Immature natural killer cell (primary cell): ENCODE measurements around the gene PPCDC. TPM values are rescaled to one million over a fixed set of nuclear protein-coding genes. Genes with fewer than 3 reads are reported as not detected.

Experiments
- DNase-seq, 3 donors: peaks; one replicate each; pipeline ENCODE4 v3.0.0; 2022; ENCODE audit warnings: mixed read lengths in 1 of 3
- H3K27ac Mint-ChIP-seq, 6 donors: one replicate each; pipeline ENCODE4 v1.8.0; 2020; ENCODE audit warnings: mixed read lengths in 6 of 6, mild to moderate bottlenecking in 5 of 6, inconsistent platforms in 4 of 6, moderate library complexity in 3 of 6
- H3K27me3 Mint-ChIP-seq, 3 donors: one replicate each; pipeline ENCODE4 v1.8.0; 2020 to 2021; ENCODE audit warnings: low read depth in 3 of 3, mild to moderate bottlenecking in 3 of 3, mixed read lengths in 3 of 3, moderate library complexity in 3 of 3, inconsistent platforms in 1 of 3
- H3K36me3 Mint-ChIP-seq, 3 donors: one replicate each; pipeline ENCODE4 v1.8.0; 2020; ENCODE audit warnings: mixed read lengths in 3 of 3, inconsistent platforms in 2 of 3, mild to moderate bottlenecking in 2 of 3
- H3K4me1 Mint-ChIP-seq, 2 donors: one replicate each; pipeline ENCODE4 v1.8.0; 2020; ENCODE audit warnings: inconsistent platforms in 2 of 2, mild to moderate bottlenecking in 2 of 2, mixed read lengths in 2 of 2, moderate library complexity in 1 of 2
- H3K4me3 Mint-ChIP-seq, 5 donors: one replicate each; pipeline ENCODE4 v1.8.0; 2020; ENCODE audit warnings: mild to moderate bottlenecking in 5 of 5, mixed read lengths in 5 of 5, inconsistent platforms in 3 of 5, moderate library complexity in 3 of 5
- H3K9me3 Mint-ChIP-seq, 6 donors: one replicate each; pipeline ENCODE4 v1.8.0; 2020; ENCODE audit warnings: mild to moderate bottlenecking in 6 of 6, mixed read lengths in 6 of 6, inconsistent platforms in 4 of 6, moderate library complexity in 3 of 6
- polyA plus RNA-seq, 3 donors: library from polyadenylated mRNA; unstranded; fragments of 300-500 nt; fragmentation: Illumina TruSeq; gene quantifications; one replicate each; pipeline ENCODE4 v1.2.3, GENCODE V29; 2021

Gene PPCDC
- polyA plus RNA-seq, 3 donors from 2014 or later: 20.8 to 23.9 (median 23.1) TPM

- no peak for DNase-seq
- H3K27ac Mint-ChIP-seq: peak overlapping the region in 5 of 6 donors; percentile 25 to 44 (median 37)
- no peaks in the 10 kb centered on the region for H3K9me3 Mint-ChIP-seq
- no peaks in the 10 kb centered on the region for H3K36me3 Mint-ChIP-seq
- H3K4me3 Mint-ChIP-seq: no peak overlapping the region
- peaks cover 0 to 2% (median 0%) of the 10 kb centered on the region in 3 donors for H3K27me3 Mint-ChIP-seq
- peaks cover 18 to 23% of the 10 kb centered on the region in 2 donors for H3K4me1 Mint-ChIP-seq
Observed at GRCh38 chr15:75056036-75056435, 32.6 kb downstream of the PPCDC start.

- Mint-ChIP-seq H3K9me3 (no peaks in the 10 kb centered on the region), H3K4me1 (peaks cover 26 to 30% of the 10 kb centered on the region in 2 donors), H3K36me3 (no peaks in the 10 kb centered on the region), H3K4me3 (no peak overlapping the region), H3K27ac (peak overlapping the region in 2 of 6 donors; percentile 12 to 43), H3K27me3 (peaks cover 0 to 3% (median 2%) of the 10 kb centered on the region in 3 donors)
- no peak for DNase-seq
Observed at GRCh38 chr15:75058127-75058905, 34.9 kb downstream of the PPCDC start.

GRCh38 chr15:75059607-75060006 is 36.2 kb downstream of the PPCDC start:
- H3K27ac Mint-ChIP-seq: no peak overlapping the region
- H3K9me3 Mint-ChIP-seq: no peaks in the 10 kb centered on the region
- peaks cover 2 to 3% (median 3%) of the 10 kb centered on the region in 3 donors for H3K27me3 Mint-ChIP-seq
- DNase-seq: no peak
- H3K36me3 Mint-ChIP-seq: no peaks in the 10 kb centered on the region
- no peak overlapping the region for H3K4me3 Mint-ChIP-seq
- peaks cover 26 to 30% of the 10 kb centered on the region in 2 donors for H3K4me1 Mint-ChIP-seq

- DNase-seq: peak; percentile 33 to 37 (median 36)
Observed at GRCh38 chr15:75061272-75061671, 37.9 kb downstream of the PPCDC start.

GRCh38 chr15:75062706-75063105 is 39.3 kb downstream of the PPCDC start:
- peaks cover 46 to 51% of the 10 kb centered on the region in 2 donors for H3K4me1 Mint-ChIP-seq
- no peaks in the 10 kb centered on the region for H3K36me3 Mint-ChIP-seq
- no peaks in the 10 kb centered on the region for H3K9me3 Mint-ChIP-seq
- H3K27me3 Mint-ChIP-seq: peaks cover 2 to 4% (median 3%) of the 10 kb centered on the region in 3 donors
- no peak overlapping the region for H3K4me3 Mint-ChIP-seq
- DNase-seq: no peak
- H3K27ac Mint-ChIP-seq: no peak overlapping the region

More at GRCh38 chr15:75061272-75061671, 37.9 kb downstream of the PPCDC start:
- Mint-ChIP-seq H3K27me3 (peaks cover 2 to 4% (median 3%) of the 10 kb centered on the region in 3 donors), H3K9me3 (no peaks in the 10 kb centered on the region), H3K27ac (peak overlapping the region in 5 of 6 donors; percentile 26 to 76 (median 58)), H3K4me1 (peaks cover 34 to 40% of the 10 kb centered on the region in 2 donors), H3K36me3 (no peaks in the 10 kb centered on the region), H3K4me3 (peak overlapping the region in 4 of 5 donors; percentile 3 to 48 (median 28))

- Mint-ChIP-seq H3K4me3 (no peak overlapping the region), H3K36me3 (no peaks in the 10 kb centered on the region), H3K27ac (no peak overlapping the region), H3K4me1 (peaks cover 47 to 49% of the 10 kb centered on the region in 2 donors), H3K27me3 (peaks cover 2 to 4% (median 3%) of the 10 kb centered on the region in 3 donors), H3K9me3 (no peaks in the 10 kb centered on the region)
- no peak for DNase-seq
Observed at GRCh38 chr15:75063338-75063737, 39.9 kb downstream of the PPCDC start.

- no peak overlapping the region for H3K4me3 Mint-ChIP-seq
- peaks cover 44 to 53% of the 10 kb centered on the region in 2 donors for H3K4me1 Mint-ChIP-seq
- no peak for DNase-seq
- peaks cover 2 to 4% (median 4%) of the 10 kb centered on the region in 3 donors for H3K27me3 Mint-ChIP-seq
- peak overlapping the region in 1 of 6 donors; percentile 11 for H3K27ac Mint-ChIP-seq
- no peaks in the 10 kb centered on the region for H3K9me3 Mint-ChIP-seq
- no peaks in the 10 kb centered on the region for H3K36me3 Mint-ChIP-seq
Observed at GRCh38 chr15:75063889-75064288, 40.5 kb downstream of the PPCDC start.

GRCh38 chr15:75064846-75065245 is 41.5 kb downstream of the PPCDC start:
- peaks cover 51 to 57% of the 10 kb centered on the region in 2 donors for H3K4me1 Mint-ChIP-seq
- peaks cover 0 to 4% (median 4%) of the 10 kb centered on the region in 3 donors for H3K27me3 Mint-ChIP-seq
- DNase-seq: no peak
- H3K27ac Mint-ChIP-seq: no peak overlapping the region
- no peak overlapping the region for H3K4me3 Mint-ChIP-seq
- no peaks in the 10 kb centered on the region for H3K36me3 Mint-ChIP-seq
- H3K9me3 Mint-ChIP-seq: no peaks in the 10 kb centered on the region

- H3K27ac Mint-ChIP-seq: peak overlapping the region in 5 of 6 donors; percentile 5 to 58 (median 23)
- H3K4me1 Mint-ChIP-seq: peaks cover 53 to 57% of the 10 kb centered on the region in 2 donors
- H3K27me3 Mint-ChIP-seq: peaks cover 0 to 4% (median 4%) of the 10 kb centered on the region in 3 donors
- no peak for DNase-seq
- H3K9me3 Mint-ChIP-seq: no peaks in the 10 kb centered on the region
- H3K36me3 Mint-ChIP-seq: no peaks in the 10 kb centered on the region
- peak overlapping the region in 2 of 5 donors; percentile 16 to 38 for H3K4me3 Mint-ChIP-seq
Observed at GRCh38 chr15:75065467-75065850, 42.1 kb downstream of the PPCDC start.

GRCh38 chr15:75065851-75066509 is 42.6 kb downstream of the PPCDC start:
- peak overlapping the region in 4 of 6 donors; percentile 5 to 85 (median 58) for H3K27ac Mint-ChIP-seq
- no peaks in the 10 kb centered on the region for H3K36me3 Mint-ChIP-seq
- H3K9me3 Mint-ChIP-seq: no peaks in the 10 kb centered on the region
- no peak for DNase-seq
- peak overlapping the region in 3 of 5 donors; percentile 36 to 76 (median 70) for H3K4me3 Mint-ChIP-seq
- H3K27me3 Mint-ChIP-seq: peaks cover 0 to 4% (median 4%) of the 10 kb centered on the region in 3 donors
- H3K4me1 Mint-ChIP-seq: peaks cover 49 to 54% of the 10 kb centered on the region in 2 donors

- peak; percentile 49 to 62 (median 50) for DNase-seq
- Mint-ChIP-seq H3K9me3 (no peaks in the 10 kb centered on the region), H3K27ac (peak overlapping the region; percentile 4 to 89 (median 72)), H3K4me3 (peak overlapping the region; percentile 59 to 76 (median 65)), H3K27me3 (peaks cover 0 to 4% (median 3%) of the 10 kb centered on the region in 3 donors), H3K36me3 (peaks cover 0 to 8% (median 4%) of the 10 kb centered on the region in 3 donors), H3K4me1 (peaks cover 41 to 45% of the 10 kb centered on the region in 2 donors)
Observed at GRCh38 chr15:75067123-75067830, 43.9 kb downstream of the PPCDC start.

GRCh38 chr15:75068748-75069147 is 45.4 kb downstream of the PPCDC start:
- H3K27ac Mint-ChIP-seq: peak overlapping the region in 2 of 6 donors; percentile 9 to 67
- peaks cover 2 to 5% (median 4%) of the 10 kb centered on the region in 3 donors for H3K27me3 Mint-ChIP-seq
- no peak overlapping the region for H3K4me3 Mint-ChIP-seq
- peaks cover 0 to 8% (median 4%) of the 10 kb centered on the region in 3 donors for H3K36me3 Mint-ChIP-seq
- H3K4me1 Mint-ChIP-seq: peaks cover 41 to 45% of the 10 kb centered on the region in 2 donors
- no peaks in the 10 kb centered on the region for H3K9me3 Mint-ChIP-seq
- DNase-seq: no peak

GRCh38 chr15:75069301-75069925 is 46.0 kb downstream of the PPCDC start:
- H3K27me3 Mint-ChIP-seq: peaks cover 2 to 5% (median 2%) of the 10 kb centered on the region in 3 donors
- peak in 1 of 3 donors; percentile 16 for DNase-seq
- H3K36me3 Mint-ChIP-seq: peaks cover 0 to 8% (median 4%) of the 10 kb centered on the region in 3 donors
- H3K9me3 Mint-ChIP-seq: no peaks in the 10 kb centered on the region
- H3K4me3 Mint-ChIP-seq: peak overlapping the region in 1 of 5 donors; percentile 52
- peaks cover 41 to 42% of the 10 kb centered on the region in 2 donors for H3K4me1 Mint-ChIP-seq
- H3K27ac Mint-ChIP-seq: peak overlapping the region in 5 of 6 donors; percentile 2 to 74 (median 42)
